Mammary epithelial cell (primary cell): Measurements from ENCODE around the gene ZNF555.

Experiments
- EZH2 ChIP-seq: IDR thresholded peaks from 2 replicates; pipeline ENCODE4 v1.6.1; 2012; ENCODE audit warnings: low read length, inconsistent platforms, borderline replicate concordance
- TF ChIP-seq, protein P1 (sequence below), 2 donors: IDR thresholded peaks in 1 of 2; conservative IDR thresholded peaks in 1 of 2; 2 replicates each; pipeline ENCODE4 v1.5.1; 2011 to 2012; ENCODE audit warnings: inconsistent platforms in 2 of 2, low read length in 2 of 2, mild to moderate bottlenecking in 2 of 2, control low read depth in 1 of 2, low read depth in 1 of 2; ENCODE audit not compliant: insufficient read depth in 1 of 2; ENCODE audit errors: extremely low read depth in 1 of 2

DNA sequence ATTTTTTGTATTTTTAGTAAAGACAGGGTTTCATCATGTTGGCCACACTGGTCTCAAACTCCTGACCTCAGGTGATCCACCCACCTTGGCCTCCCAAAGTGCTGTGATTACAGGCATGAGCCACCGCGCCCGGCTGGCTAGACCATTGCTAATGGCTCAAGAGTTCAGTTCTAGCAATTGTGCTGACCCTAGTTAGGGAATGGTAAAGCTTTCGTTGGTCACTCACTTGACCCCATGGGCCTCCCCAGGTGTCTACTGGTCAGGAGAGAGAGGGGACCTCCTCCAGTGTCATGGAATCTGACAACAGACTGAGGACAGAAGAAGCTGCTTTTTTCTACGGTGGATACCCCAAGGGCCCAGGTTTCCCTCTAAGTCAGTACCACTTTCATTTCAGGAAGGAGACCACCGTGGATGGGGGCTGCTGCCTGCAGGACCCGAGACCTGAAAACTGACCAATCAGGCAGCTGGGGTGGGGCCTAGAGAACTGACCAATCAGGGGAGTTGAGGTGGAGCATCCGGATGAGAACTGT lies 25.3 kb downstream of the ZNF555 start:
- TF ChIP-seq, protein P1, sequence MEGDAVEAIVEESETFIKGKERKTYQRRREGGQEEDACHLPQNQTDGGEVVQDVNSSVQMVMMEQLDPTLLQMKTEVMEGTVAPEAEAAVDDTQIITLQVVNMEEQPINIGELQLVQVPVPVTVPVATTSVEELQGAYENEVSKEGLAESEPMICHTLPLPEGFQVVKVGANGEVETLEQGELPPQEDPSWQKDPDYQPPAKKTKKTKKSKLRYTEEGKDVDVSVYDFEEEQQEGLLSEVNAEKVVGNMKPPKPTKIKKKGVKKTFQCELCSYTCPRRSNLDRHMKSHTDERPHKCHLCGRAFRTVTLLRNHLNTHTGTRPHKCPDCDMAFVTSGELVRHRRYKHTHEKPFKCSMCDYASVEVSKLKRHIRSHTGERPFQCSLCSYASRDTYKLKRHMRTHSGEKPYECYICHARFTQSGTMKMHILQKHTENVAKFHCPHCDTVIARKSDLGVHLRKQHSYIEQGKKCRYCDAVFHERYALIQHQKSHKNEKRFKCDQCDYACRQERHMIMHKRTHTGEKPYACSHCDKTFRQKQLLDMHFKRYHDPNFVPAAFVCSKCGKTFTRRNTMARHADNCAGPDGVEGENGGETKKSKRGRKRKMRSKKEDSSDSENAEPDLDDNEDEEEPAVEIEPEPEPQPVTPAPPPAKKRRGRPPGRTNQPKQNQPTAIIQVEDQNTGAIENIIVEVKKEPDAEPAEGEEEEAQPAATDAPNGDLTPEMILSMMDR (conservative IDR thresholded peaks at IDR 0.05 in 1 of 2, IDR thresholded peaks at IDR 0.05 in 1 of 2; ENCODE audit: extremely low read depth in 1 of 2, insufficient read depth in 1 of 2, low read depth in 1 of 2, low read length in 2 of 2): no peak
- no peak for TF ChIP-seq EZH2
